ENCODE results near the gene LGI1.

The LGI1 gene

DNA sequence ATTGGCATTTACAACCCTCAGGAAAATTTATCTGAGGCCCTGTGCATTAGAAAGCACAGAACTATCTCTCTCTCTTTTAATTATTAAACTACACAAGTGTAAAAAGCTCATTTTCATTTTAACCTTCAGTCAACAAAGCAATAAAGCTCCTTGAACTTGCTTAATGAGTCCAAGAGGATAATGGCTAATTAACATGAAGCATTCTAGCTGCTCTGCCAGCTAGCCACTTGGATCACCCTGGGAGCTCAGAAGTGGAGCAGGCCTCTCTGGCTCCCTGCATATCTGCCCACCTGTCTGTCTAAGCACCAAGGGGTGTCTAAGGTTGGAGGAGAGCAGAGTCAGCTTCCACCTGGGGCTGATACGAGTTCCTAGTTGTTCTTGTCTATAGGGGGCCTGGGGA is 80.1 kb downstream of the LGI1 start:
- Histone ChIP-seq H3K79me2 (ENCODE audit: insufficient read depth, low read depth) (no peaks in the 10 kb centered on the region), H4K20me1 (ENCODE audit: insufficient read depth) (no peaks in the 10 kb centered on the region), H3K4me2 (no peak overlapping the region), H3K27me3 (ENCODE audit: insufficient read depth, low read depth) (no peaks in the 10 kb centered on the region), H3K4me3 (IDR thresholded peaks at IDR 0.05; ENCODE audit: insufficient read depth, low read depth, low read length) (no peak overlapping the region), H3K27ac (no peak overlapping the region), H3K36me3 (ENCODE audit: insufficient read depth) (no peaks in the 10 kb centered on the region), H2AFZ (ENCODE audit: low read depth) (no peak overlapping the region), H3K4me1 (ENCODE audit: low read depth, poor library complexity, severe bottlenecking) (no peaks in the 10 kb centered on the region), H3K9ac (no peak overlapping the region)
- TF ChIP-seq, protein P1, sequence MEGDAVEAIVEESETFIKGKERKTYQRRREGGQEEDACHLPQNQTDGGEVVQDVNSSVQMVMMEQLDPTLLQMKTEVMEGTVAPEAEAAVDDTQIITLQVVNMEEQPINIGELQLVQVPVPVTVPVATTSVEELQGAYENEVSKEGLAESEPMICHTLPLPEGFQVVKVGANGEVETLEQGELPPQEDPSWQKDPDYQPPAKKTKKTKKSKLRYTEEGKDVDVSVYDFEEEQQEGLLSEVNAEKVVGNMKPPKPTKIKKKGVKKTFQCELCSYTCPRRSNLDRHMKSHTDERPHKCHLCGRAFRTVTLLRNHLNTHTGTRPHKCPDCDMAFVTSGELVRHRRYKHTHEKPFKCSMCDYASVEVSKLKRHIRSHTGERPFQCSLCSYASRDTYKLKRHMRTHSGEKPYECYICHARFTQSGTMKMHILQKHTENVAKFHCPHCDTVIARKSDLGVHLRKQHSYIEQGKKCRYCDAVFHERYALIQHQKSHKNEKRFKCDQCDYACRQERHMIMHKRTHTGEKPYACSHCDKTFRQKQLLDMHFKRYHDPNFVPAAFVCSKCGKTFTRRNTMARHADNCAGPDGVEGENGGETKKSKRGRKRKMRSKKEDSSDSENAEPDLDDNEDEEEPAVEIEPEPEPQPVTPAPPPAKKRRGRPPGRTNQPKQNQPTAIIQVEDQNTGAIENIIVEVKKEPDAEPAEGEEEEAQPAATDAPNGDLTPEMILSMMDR (conservative IDR thresholded peaks at IDR 0.05; ENCODE audit: low read depth, low read length) = no peak

DNA sequence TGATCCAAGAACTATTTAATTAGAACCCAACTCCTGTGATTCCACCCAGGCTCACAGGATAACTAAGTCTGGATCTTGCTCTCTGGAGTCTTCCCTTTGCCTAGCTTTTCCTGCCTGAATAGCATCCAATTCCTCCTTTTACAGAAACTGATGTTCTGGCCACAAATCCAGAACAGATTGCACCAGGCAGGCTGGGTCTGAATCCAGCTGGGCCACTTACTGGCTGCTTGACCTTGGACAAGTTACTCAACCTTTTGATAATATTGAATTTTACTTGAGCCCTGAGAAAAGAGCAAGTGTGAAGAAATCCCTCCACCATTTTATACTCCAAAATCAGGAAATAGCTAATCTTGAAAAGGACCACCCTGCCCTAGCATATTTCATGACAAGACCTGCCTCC is 80.5 kb downstream of the LGI1 start:
- Histone ChIP-seq H3K9ac (no peak overlapping the region), H3K4me1 (ENCODE audit: low read depth, poor library complexity, severe bottlenecking) (no peaks in the 10 kb centered on the region), H2AFZ (ENCODE audit: low read depth) (no peak overlapping the region), H3K36me3 (ENCODE audit: insufficient read depth) (no peaks in the 10 kb centered on the region), H4K20me1 (ENCODE audit: insufficient read depth) (no peaks in the 10 kb centered on the region), H3K4me2 (no peak overlapping the region), H3K79me2 (ENCODE audit: insufficient read depth, low read depth) (no peaks in the 10 kb centered on the region), H3K27me3 (ENCODE audit: insufficient read depth, low read depth) (no peaks in the 10 kb centered on the region), H3K27ac (no peak overlapping the region), H3K4me3 (IDR thresholded peaks at IDR 0.05; ENCODE audit: insufficient read depth, low read depth, low read length) (no peak overlapping the region)
- TF ChIP-seq, protein P1 (conservative IDR thresholded peaks at IDR 0.05; ENCODE audit: low read depth, low read length) = no peak

DNA sequence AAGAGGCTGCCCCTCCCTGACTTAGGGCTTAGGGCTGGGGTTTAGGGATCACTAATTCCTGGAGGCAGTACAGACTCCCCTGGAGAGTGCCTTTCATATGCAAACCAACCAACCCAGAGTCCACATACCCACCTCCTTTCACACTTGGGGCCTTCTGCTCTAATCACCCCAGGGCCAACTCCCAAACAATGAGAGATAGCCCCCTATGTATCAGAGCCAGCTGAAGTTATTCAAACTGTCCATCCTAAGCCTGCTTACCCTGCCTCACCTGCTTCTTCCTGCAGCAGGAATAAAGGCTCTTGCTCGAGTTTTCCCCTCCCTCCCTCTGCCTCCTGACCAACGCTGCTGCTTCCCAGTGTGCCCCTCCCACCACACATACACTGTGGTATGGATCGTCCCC is 84.2 kb downstream of the LGI1 start:
- Histone ChIP-seq H3K36me3 (ENCODE audit: insufficient read depth) (no peaks in the 10 kb centered on the region), H3K4me2 (no peak overlapping the region), H3K27me3 (ENCODE audit: insufficient read depth, low read depth) (no peaks in the 10 kb centered on the region), H3K4me1 (ENCODE audit: low read depth, poor library complexity, severe bottlenecking) (no peaks in the 10 kb centered on the region), H2AFZ (ENCODE audit: low read depth) (no peak overlapping the region), H3K9ac (no peak overlapping the region), H3K79me2 (ENCODE audit: insufficient read depth, low read depth) (no peaks in the 10 kb centered on the region), H4K20me1 (ENCODE audit: insufficient read depth) (no peaks in the 10 kb centered on the region), H3K4me3 (IDR thresholded peaks at IDR 0.05; ENCODE audit: insufficient read depth, low read depth, low read length) (no peak overlapping the region), H3K27ac (no peak overlapping the region)
- TF ChIP-seq, protein P1 (conservative IDR thresholded peaks at IDR 0.05; ENCODE audit: low read depth, low read length) = no peak

GRCh38 chr10:93844979-93845626 is 87.4 kb downstream of the LGI1 start:
- no peaks in the 10 kb centered on the region for H3K27me3 ChIP-seq (ENCODE audit: insufficient read depth, low read depth)
- no peak overlapping the region for H3K27ac ChIP-seq
- no peak overlapping the region for H3K9ac ChIP-seq
- no peaks in the 10 kb centered on the region for H4K20me1 ChIP-seq (ENCODE audit: insufficient read depth)
- no peaks in the 10 kb centered on the region for H3K4me1 ChIP-seq (ENCODE audit: low read depth, poor library complexity, severe bottlenecking)
- no peak overlapping the region for H3K4me2 ChIP-seq
- H3K4me3 ChIP-seq (IDR thresholded peaks at IDR 0.05; ENCODE audit: insufficient read depth, low read depth, low read length) = no peak overlapping the region
- H2AFZ ChIP-seq (ENCODE audit: low read depth) = no peak overlapping the region
- H3K79me2 ChIP-seq (ENCODE audit: insufficient read depth, low read depth) = no peaks in the 10 kb centered on the region
- no peaks in the 10 kb centered on the region for H3K36me3 ChIP-seq (ENCODE audit: insufficient read depth)
- TF ChIP-seq, protein P1 (conservative IDR thresholded peaks at IDR 0.05; ENCODE audit: low read depth, low read length) = no peak
